HL-60 (cell line): Measurements from ENCODE around the gene TTLL11.

Source experiments
- DNase-seq, 2 experiments: peaks; one replicate each; pipeline ENCODE4 v3.0.0-alpha.2; 2010 to 2020; ENCODE audit warnings: low read depth in 1 of 2, low spot score in 1 of 2
- H3K27ac ChIP-seq: fragments of 250-450 bp; sonication (Bioruptor Pico); replicated peaks from 2 replicates; pipeline ENCODE4 v1.5.1; 2020; ENCODE audit warnings: mild to moderate bottlenecking, moderate library complexity
- H3K27me3 ChIP-seq: fragments of 250-450 bp; sonication (Bioruptor Pico); 2 replicates; pipeline ENCODE4 v1.5.1; 2021; ENCODE audit warnings: mild to moderate bottlenecking, moderate library complexity; ENCODE audit not compliant: insufficient read depth, poor library complexity, severe bottlenecking
- H3K4me3 ChIP-seq: replicated peaks from 2 replicates; pipeline ENCODE4 v1.5.1; 2011; ENCODE audit warnings: mild to moderate bottlenecking, control low read depth, low read length; ENCODE audit not compliant: insufficient read depth
- CTCF ChIP-seq: IDR thresholded peaks from one replicate; pipeline ENCODE4 v1.5.1; 2011; ENCODE audit warnings: low read length, control low read depth, inconsistent platforms; ENCODE audit not compliant: insufficient read depth
- GABPA ChIP-seq: IDR thresholded peaks from 2 replicates; pipeline ENCODE4 v1.6.1; 2012; ENCODE audit warnings: low read depth
- POLR2AphosphoS5 ChIP-seq: IDR thresholded peaks from 2 replicates; pipeline ENCODE4 v1.6.1; 2012; ENCODE audit warnings: low read depth
- REST ChIP-seq: IDR thresholded peaks from 2 replicates; pipeline ENCODE4 v1.6.1; 2012; ENCODE audit warnings: low read depth; ENCODE audit not compliant: insufficient replicate concordance
- SPI1 ChIP-seq: IDR thresholded peaks from 2 replicates; pipeline ENCODE4 v1.6.1; 2012; ENCODE audit warnings: low read depth, mild to moderate bottlenecking, borderline replicate concordance

Gene TTLL11

GRCh38 chr9:122087406-122088200 is 5.5 kb downstream of the TTLL11 start:
- no peaks in the 10 kb centered on the region for H3K27me3 ChIP-seq
- no peak overlapping the region for H3K4me3 ChIP-seq
- H3K27ac ChIP-seq, result no peak overlapping the region
- DNase-seq, result no peak
- TF ChIP-seq GABPA (no peak), POLR2AphosphoS5 (no peak), REST (no peak), SPI1 (no peak), CTCF (no peak)

- Histone ChIP-seq H3K4me3 (no peak overlapping the region), H3K27me3 (no peaks in the 10 kb centered on the region), H3K27ac (no peak overlapping the region)
- TF ChIP-seq CTCF (no peak), POLR2AphosphoS5 (no peak), REST (no peak), SPI1 (no peak), GABPA (no peak)
- DNase-seq, result no peak
Measured at GRCh38 chr9:122086873-122087272, 6.2 kb downstream of the TTLL11 start.

GRCh38 chr9:122085260-122085659 is 7.8 kb downstream of the TTLL11 start:
- no peaks in the 10 kb centered on the region for H3K27me3 ChIP-seq
- TF ChIP-seq REST, result no peak
- no peak overlapping the region for H3K27ac ChIP-seq
- H3K4me3 ChIP-seq, result no peak overlapping the region
- no peak for DNase-seq
